ENCODE measurements around the gene MLC1.

MLC1 gene

DNA sequence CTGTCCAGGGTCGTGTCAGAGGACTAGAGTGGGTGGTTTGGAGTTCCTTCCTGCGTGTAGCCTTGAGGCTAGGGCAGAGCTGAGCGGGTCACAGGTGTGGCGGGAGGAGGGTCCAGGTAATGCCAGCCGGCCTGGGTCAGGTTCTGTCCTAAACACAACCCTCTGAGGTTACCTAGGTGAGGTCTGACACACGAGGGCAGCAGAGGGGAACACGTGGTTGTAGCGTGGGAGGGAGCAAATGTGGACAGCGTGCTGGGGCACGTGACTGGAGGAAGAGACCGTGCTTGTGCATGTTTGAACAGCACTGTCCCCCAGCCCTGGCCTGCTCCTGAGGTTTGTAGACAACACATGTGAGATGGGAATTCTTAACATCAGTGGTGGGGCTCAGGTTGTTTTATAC, 17.7 kb upstream of the MLC1 start:
- TF ChIP-seq, protein P1, sequence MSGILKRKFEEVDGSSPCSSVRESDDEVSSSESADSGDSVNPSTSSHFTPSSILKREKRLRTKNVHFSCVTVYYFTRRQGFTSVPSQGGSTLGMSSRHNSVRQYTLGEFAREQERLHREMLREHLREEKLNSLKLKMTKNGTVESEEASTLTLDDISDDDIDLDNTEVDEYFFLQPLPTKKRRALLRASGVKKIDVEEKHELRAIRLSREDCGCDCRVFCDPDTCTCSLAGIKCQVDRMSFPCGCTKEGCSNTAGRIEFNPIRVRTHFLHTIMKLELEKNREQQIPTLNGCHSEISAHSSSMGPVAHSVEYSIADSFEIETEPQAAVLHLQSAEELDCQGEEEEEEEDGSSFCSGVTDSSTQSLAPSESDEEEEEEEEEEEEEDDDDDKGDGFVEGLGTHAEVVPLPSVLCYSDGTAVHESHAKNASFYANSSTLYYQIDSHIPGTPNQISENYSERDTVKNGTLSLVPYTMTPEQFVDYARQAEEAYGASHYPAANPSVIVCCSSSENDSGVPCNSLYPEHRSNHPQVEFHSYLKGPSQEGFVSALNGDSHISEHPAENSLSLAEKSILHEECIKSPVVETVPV (CRISPR knock-in tag; IDR thresholded peaks at IDR 0.05) = no peak
- TF ChIP-seq RARB (CRISPR knock-in tag; IDR thresholded peaks at IDR 0.05) (no peak), ZNF8 (CRISPR knock-in tag; IDR thresholded peaks at IDR 0.05) (no peak), ISL1 (CRISPR knock-in tag; IDR thresholded peaks at IDR 0.05) (no peak)
- TF ChIP-seq, protein P2, sequence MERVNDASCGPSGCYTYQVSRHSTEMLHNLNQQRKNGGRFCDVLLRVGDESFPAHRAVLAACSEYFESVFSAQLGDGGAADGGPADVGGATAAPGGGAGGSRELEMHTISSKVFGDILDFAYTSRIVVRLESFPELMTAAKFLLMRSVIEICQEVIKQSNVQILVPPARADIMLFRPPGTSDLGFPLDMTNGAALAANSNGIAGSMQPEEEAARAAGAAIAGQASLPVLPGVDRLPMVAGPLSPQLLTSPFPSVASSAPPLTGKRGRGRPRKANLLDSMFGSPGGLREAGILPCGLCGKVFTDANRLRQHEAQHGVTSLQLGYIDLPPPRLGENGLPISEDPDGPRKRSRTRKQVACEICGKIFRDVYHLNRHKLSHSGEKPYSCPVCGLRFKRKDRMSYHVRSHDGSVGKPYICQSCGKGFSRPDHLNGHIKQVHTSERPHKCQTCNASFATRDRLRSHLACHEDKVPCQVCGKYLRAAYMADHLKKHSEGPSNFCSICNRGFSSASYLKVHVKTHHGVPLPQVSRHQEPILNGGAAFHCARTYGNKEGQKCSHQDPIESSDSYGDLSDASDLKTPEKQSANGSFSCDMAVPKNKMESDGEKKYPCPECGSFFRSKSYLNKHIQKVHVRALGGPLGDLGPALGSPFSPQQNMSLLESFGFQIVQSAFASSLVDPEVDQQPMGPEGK (CRISPR knock-in tag; IDR thresholded peaks at IDR 0.05; ENCODE audit: borderline replicate concordance) = no peak
- peak; percentile 43; the same call in 2 of the 3 replicates for ATAC-seq

DNA sequence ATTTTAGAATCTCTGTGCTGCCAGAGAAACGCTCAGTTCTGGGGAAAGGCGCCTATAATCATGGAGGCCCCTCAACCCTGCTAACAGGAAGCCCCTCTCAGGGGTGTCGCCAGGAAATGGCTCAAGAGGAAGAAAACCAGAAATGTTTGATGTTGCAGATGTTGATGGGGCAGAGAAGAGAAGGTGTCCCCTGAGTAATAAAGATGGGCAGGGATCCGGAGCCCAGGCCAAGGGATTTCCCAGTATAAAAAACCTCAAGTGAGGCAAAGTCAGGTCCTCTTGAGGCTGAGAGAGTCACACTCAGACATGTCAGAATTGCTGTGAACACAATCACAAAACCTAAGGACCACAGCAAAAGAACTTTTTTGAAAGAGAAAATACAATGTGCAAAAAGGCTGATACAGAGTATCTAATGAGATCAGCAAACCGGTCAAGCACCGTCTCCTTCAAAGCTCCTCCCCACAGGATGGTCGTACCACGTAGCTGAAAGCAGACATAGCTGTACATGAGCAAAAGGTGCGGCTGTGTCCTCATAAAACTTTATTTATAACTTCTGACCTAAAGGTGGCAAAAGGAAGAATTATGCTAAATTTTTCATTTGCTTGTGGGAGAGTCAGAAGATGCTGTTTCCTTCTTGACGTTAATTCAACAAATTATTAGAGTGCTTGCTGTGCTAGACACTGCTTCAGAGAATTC, 16.8 kb upstream of the MLC1 start:
- ATAC-seq = no peak
- TF ChIP-seq SNAI2 (CRISPR knock-in tag; IDR thresholded peaks at IDR 0.05) (no peak), ARNTL (CRISPR knock-in tag; IDR thresholded peaks at IDR 0.05; ENCODE audit: borderline replicate concordance, low read depth) (no peak), BACH2 (CRISPR knock-in tag; IDR thresholded peaks at IDR 0.05; ENCODE audit: borderline replicate concordance) (no peak), ZNF565 (CRISPR knock-in tag; conservative IDR thresholded peaks at IDR 0.05; ENCODE audit: low read depth) (no peak), OSR1 (CRISPR knock-in tag; IDR thresholded peaks at IDR 0.05) (no peak), CSDC2 (CRISPR knock-in tag; IDR thresholded peaks at IDR 0.05) (no peak), ISL1 (CRISPR knock-in tag; IDR thresholded peaks at IDR 0.05) (no peak), ZNF8 (CRISPR knock-in tag; IDR thresholded peaks at IDR 0.05) (no peak), TCF4 (CRISPR knock-in tag; IDR thresholded peaks at IDR 0.05; ENCODE audit: borderline replicate concordance) (no peak), PPARA (CRISPR knock-in tag; IDR thresholded peaks at IDR 0.05; ENCODE audit: borderline replicate concordance) (no peak), ZNF70 (CRISPR knock-in tag; IDR thresholded peaks at IDR 0.05) (no peak), ESRRG (CRISPR knock-in tag; IDR thresholded peaks at IDR 0.05) (no peak), ZFP30 (CRISPR knock-in tag; IDR thresholded peaks at IDR 0.05) (no peak)
- TF ChIP-seq, protein P1 (CRISPR knock-in tag; IDR thresholded peaks at IDR 0.05) = no peak
- TF ChIP-seq, protein P3, sequence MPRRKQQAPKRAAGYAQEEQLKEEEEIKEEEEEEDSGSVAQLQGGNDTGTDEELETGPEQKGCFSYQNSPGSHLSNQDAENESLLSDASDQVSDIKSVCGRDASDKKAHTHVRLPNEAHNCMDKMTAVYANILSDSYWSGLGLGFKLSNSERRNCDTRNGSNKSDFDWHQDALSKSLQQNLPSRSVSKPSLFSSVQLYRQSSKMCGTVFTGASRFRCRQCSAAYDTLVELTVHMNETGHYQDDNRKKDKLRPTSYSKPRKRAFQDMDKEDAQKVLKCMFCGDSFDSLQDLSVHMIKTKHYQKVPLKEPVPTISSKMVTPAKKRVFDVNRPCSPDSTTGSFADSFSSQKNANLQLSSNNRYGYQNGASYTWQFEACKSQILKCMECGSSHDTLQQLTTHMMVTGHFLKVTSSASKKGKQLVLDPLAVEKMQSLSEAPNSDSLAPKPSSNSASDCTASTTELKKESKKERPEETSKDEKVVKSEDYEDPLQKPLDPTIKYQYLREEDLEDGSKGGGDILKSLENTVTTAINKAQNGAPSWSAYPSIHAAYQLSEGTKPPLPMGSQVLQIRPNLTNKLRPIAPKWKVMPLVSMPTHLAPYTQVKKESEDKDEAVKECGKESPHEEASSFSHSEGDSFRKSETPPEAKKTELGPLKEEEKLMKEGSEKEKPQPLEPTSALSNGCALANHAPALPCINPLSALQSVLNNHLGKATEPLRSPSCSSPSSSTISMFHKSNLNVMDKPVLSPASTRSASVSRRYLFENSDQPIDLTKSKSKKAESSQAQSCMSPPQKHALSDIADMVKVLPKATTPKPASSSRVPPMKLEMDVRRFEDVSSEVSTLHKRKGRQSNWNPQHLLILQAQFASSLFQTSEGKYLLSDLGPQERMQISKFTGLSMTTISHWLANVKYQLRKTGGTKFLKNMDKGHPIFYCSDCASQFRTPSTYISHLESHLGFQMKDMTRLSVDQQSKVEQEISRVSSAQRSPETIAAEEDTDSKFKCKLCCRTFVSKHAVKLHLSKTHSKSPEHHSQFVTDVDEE (CRISPR knock-in tag; IDR thresholded peaks at IDR 0.05) = no peak

DNA sequence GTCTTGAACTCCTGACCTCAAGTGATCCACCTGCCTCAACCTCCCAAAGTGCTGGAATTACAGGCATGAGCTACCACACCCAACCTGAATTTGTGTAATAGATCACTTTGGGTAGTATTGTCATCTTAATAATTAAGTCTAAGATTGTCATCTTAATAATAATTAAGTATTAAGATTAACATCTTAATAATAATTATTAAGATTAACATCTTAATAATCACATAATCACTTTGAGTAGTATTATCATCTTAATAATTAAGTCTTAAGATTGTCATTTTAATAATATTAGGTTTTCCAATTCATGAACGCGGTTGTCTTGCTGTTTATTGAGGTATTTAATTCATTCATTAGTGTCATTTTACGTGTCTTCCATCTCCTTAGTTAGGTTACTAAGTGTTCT, 12.8 kb upstream of the MLC1 start:
- TF ChIP-seq CSDC2 (CRISPR knock-in tag; IDR thresholded peaks at IDR 0.05) = no peak
- TF ChIP-seq ZFP3 (CRISPR knock-in tag; IDR thresholded peaks at IDR 0.05) = no peak
- TF ChIP-seq ZFP30 (CRISPR knock-in tag; IDR thresholded peaks at IDR 0.05) = no peak
- no peak for TF ChIP-seq ZNF8 (CRISPR knock-in tag; IDR thresholded peaks at IDR 0.05)
- no peak for TF ChIP-seq ZNF70 (CRISPR knock-in tag; IDR thresholded peaks at IDR 0.05)
- TF ChIP-seq TOX (CRISPR knock-in tag; IDR thresholded peaks at IDR 0.05; ENCODE audit: borderline replicate concordance) = no peak
- no peak for TF ChIP-seq ZNF565 (CRISPR knock-in tag; conservative IDR thresholded peaks at IDR 0.05; ENCODE audit: low read depth)
- TF ChIP-seq ARNTL (CRISPR knock-in tag; IDR thresholded peaks at IDR 0.05; ENCODE audit: borderline replicate concordance, low read depth) = no peak
- TF ChIP-seq ESRRG (CRISPR knock-in tag; IDR thresholded peaks at IDR 0.05) = no peak
- no peak for TF ChIP-seq SNAI2 (CRISPR knock-in tag; IDR thresholded peaks at IDR 0.05)
- TF ChIP-seq, protein P3 (CRISPR knock-in tag; IDR thresholded peaks at IDR 0.05) = no peak
- no peak for TF ChIP-seq BACH2 (CRISPR knock-in tag; IDR thresholded peaks at IDR 0.05; ENCODE audit: borderline replicate concordance)
- no peak for TF ChIP-seq ISL1 (CRISPR knock-in tag; IDR thresholded peaks at IDR 0.05)
- TF ChIP-seq, protein P4, sequence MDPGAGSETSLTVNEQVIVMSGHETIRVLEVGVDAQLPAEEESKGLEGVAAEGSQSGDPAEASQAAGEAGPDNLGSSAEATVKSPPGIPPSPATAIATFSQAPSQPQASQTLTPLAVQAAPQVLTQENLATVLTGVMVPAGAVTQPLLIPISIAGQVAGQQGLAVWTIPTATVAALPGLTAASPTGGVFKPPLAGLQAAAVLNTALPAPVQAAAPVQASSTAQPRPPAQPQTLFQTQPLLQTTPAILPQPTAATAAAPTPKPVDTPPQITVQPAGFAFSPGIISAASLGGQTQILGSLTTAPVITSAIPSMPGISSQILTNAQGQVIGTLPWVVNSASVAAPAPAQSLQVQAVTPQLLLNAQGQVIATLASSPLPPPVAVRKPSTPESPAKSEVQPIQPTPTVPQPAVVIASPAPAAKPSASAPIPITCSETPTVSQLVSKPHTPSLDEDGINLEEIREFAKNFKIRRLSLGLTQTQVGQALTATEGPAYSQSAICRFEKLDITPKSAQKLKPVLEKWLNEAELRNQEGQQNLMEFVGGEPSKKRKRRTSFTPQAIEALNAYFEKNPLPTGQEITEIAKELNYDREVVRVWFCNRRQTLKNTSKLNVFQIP (CRISPR knock-in tag; IDR thresholded peaks at IDR 0.05; ENCODE audit: borderline replicate concordance, low read depth) = no peak
- TF ChIP-seq PPARA (CRISPR knock-in tag; IDR thresholded peaks at IDR 0.05; ENCODE audit: borderline replicate concordance) = no peak
- no peak for TF ChIP-seq TCF4 (CRISPR knock-in tag; IDR thresholded peaks at IDR 0.05; ENCODE audit: borderline replicate concordance)
- no peak for TF ChIP-seq ZC3H10 (CRISPR knock-in tag; IDR thresholded peaks at IDR 0.05)
- no peak for TF ChIP-seq GLIS3 (CRISPR knock-in tag; IDR thresholded peaks at IDR 0.05)
- TF ChIP-seq, protein P1 (CRISPR knock-in tag; IDR thresholded peaks at IDR 0.05) = no peak
- no peak for TF ChIP-seq OSR1 (CRISPR knock-in tag; IDR thresholded peaks at IDR 0.05)
- no peak for ATAC-seq

Data from SK-N-SH treated with all-trans-retinoic acid at 6 μM for 48 hours (cell line).